ENCODE results near the gene CNPPD1. TPM values are rescaled to one million over a fixed set of nuclear protein-coding genes. Genes with fewer than 3 reads are reported as not detected.

CNPPD1 gene
- total and polyA plus RNA-seq, 2 experiments from 2014 or later = 34.5 to 43.8 TPM

- Histone ChIP-seq H3K9me3 (ENCODE audit: low read depth) (no peaks in the 10 kb centered on the region), H3K4me1 (ENCODE audit: insufficient read depth) (peaks cover 14% of the 10 kb centered on the region), H3F3A (ENCODE audit: insufficient read depth) (peaks cover 5% of the 10 kb centered on the region; the same call in 1 of the 2 replicates), H3K4me3 (no peak overlapping the region), H2AFZ (no peak overlapping the region), H3K36me3 (ENCODE audit: low read depth) (no peaks in the 10 kb centered on the region), H3K79me2 (ENCODE audit: insufficient read depth) (no peaks in the 10 kb centered on the region), H3K27me3 (replicated peaks; ENCODE audit: insufficient read depth) (no peaks in the 10 kb centered on the region), H3K27ac (no peak overlapping the region), H3K9ac (no peak overlapping the region), H3K9me2 (ENCODE audit: insufficient read depth) (no peaks in the 10 kb centered on the region), H3K4me2 (ENCODE audit: unreplicated experiment) (no peak overlapping the region), H4K20me1 (ENCODE audit: insufficient read depth) (no peaks in the 10 kb centered on the region)
- TF ChIP-seq EZH2phosphoT487 (IDR thresholded peaks at IDR 0.05; ENCODE audit: insufficient read depth, low read depth) = no peak
- no peak for TF ChIP-seq EZH2 (IDR thresholded peaks at IDR 0.05; ENCODE audit: insufficient read depth, poor library complexity, severe bottlenecking)
- DNase-seq = no peak
- in situ Hi-C loops (cut with MboI) = loop anchor here (10.0 kb wide), 1 partner anchor 142 kb away; the partner anchor contains the start of gene PTPRN
- WGBS, 2 experiments (ENCODE audit: low coverage in 1 of 2, low lambda C conversion rate in 2 of 2, missing lambda C conversion rate in 2 of 2) = 89 to 92% methylated on average over 6 of the region's 6 CpGs
Measured at GRCh38 chr2:219163156-219163555, 13.6 kb downstream of the CNPPD1 start.

- H3K9me2 ChIP-seq (ENCODE audit: insufficient read depth) = no peaks in the 10 kb centered on the region
- peak overlapping the region; percentile 73 for H2AFZ ChIP-seq
- no peaks in the 10 kb centered on the region for H3K79me2 ChIP-seq (ENCODE audit: insufficient read depth)
- peak overlapping the region; percentile 74; the same call in 1 of the 2 replicates for H3K27ac ChIP-seq
- peaks cover 5% of the 10 kb centered on the region; the same call in 1 of the 2 replicates for H3F3A ChIP-seq (ENCODE audit: insufficient read depth)
- DNase-seq = no peak
- peak overlapping the region; percentile 72 for H3K4me3 ChIP-seq
- TF ChIP-seq EZH2phosphoT487 (IDR thresholded peaks at IDR 0.05; ENCODE audit: insufficient read depth, low read depth) (no peak), EZH2 (IDR thresholded peaks at IDR 0.05; ENCODE audit: insufficient read depth, poor library complexity, severe bottlenecking) (no peak)
- H3K9ac ChIP-seq = peak overlapping the region; percentile 77
- peak overlapping the region; percentile 90 for H3K4me2 ChIP-seq (ENCODE audit: unreplicated experiment)
- no peaks in the 10 kb centered on the region for H3K27me3 ChIP-seq (replicated peaks; ENCODE audit: insufficient read depth)
- no peaks in the 10 kb centered on the region for H3K36me3 ChIP-seq (ENCODE audit: low read depth)
- 59 to 62% methylated on average over 4 of the region's 4 CpGs for WGBS, 2 experiments (ENCODE audit: low coverage in 1 of 2, low lambda C conversion rate in 2 of 2, missing lambda C conversion rate in 2 of 2)
- in situ Hi-C loops (cut with MboI) = loop anchor here (10.0 kb wide), 1 partner anchor 144 kb away; the partner anchor contains the start of gene PTPRN
- no peaks in the 10 kb centered on the region for H3K9me3 ChIP-seq (ENCODE audit: low read depth)
- peaks cover 14% of the 10 kb centered on the region for H3K4me1 ChIP-seq (ENCODE audit: insufficient read depth)
- no peaks in the 10 kb centered on the region for H4K20me1 ChIP-seq (ENCODE audit: insufficient read depth)
Measured at GRCh38 chr2:219161097-219161496, 15.6 kb downstream of the CNPPD1 start.

- in situ Hi-C loops (cut with MboI) = loop anchor here (10.0 kb wide), 1 partner anchor 144 kb away; the partner anchor contains the start of gene PTPRN
- Histone ChIP-seq H3K4me3 (peak within 1 kb of the TSS; percentile 72), H4K20me1 (ENCODE audit: insufficient read depth) (no peaks in the 10 kb centered on the region), H3K4me2 (ENCODE audit: unreplicated experiment) (peak within 1 kb of the TSS; percentile 90), H3K9ac (peak within 1 kb of the TSS; percentile 77), H3K27ac (peak within 1 kb of the TSS; percentile 74), H3K27me3 (replicated peaks; ENCODE audit: insufficient read depth) (no peaks in the 10 kb centered on the region), H3K9me2 (ENCODE audit: insufficient read depth) (no peaks in the 10 kb centered on the region), H3K36me3 (ENCODE audit: low read depth) (no peaks in the 10 kb centered on the region), H3K9me3 (ENCODE audit: low read depth) (no peaks in the 10 kb centered on the region), H2AFZ (peak within 1 kb of the TSS; percentile 73), H3K79me2 (ENCODE audit: insufficient read depth) (no peaks in the 10 kb centered on the region), H3K4me1 (ENCODE audit: insufficient read depth) (peaks cover 14% of the 10 kb centered on the region), H3F3A (ENCODE audit: insufficient read depth) (peaks cover 5% of the 10 kb centered on the region; the same call in 1 of the 2 replicates)
- 0 to 1% methylated on average over 49 to 60 of the region's 70 CpGs for WGBS, 2 experiments (ENCODE audit: low coverage in 1 of 2, low lambda C conversion rate in 2 of 2, missing lambda C conversion rate in 2 of 2)
- no peak for TF ChIP-seq EZH2phosphoT487 (IDR thresholded peaks at IDR 0.05; ENCODE audit: insufficient read depth, low read depth)
- no peak for TF ChIP-seq EZH2 (IDR thresholded peaks at IDR 0.05; ENCODE audit: insufficient read depth, poor library complexity, severe bottlenecking)
- peak; percentile 95 for DNase-seq
Measured at GRCh38 chr2:219160186-219161017, 16.3 kb downstream of the CNPPD1 start, which contains the start of gene NHEJ1. Gene NHEJ1 (minus strand): TSS chr2:219160815. CDS start chr2:219158362, 2,453 bp downstream.

GRCh38 chr2:219159771-219160185 is 16.9 kb downstream of the CNPPD1 start:
- no peaks in the 10 kb centered on the region for H4K20me1 ChIP-seq (ENCODE audit: insufficient read depth)
- no peaks in the 10 kb centered on the region for H3K9me3 ChIP-seq (ENCODE audit: low read depth)
- peak overlapping the region; percentile 77 for H3K9ac ChIP-seq
- H3K27ac ChIP-seq = no peak overlapping the region
- 2% methylated on average over 18 of the region's 18 CpGs for WGBS, 2 experiments (ENCODE audit: low coverage in 1 of 2, low lambda C conversion rate in 2 of 2, missing lambda C conversion rate in 2 of 2)
- H3K9me2 ChIP-seq (ENCODE audit: insufficient read depth) = no peaks in the 10 kb centered on the region
- peak overlapping the region; percentile 73 for H2AFZ ChIP-seq
- H3K4me2 ChIP-seq (ENCODE audit: unreplicated experiment) = peak overlapping the region; percentile 90
- peaks cover 14% of the 10 kb centered on the region for H3K4me1 ChIP-seq (ENCODE audit: insufficient read depth)
- no peaks in the 10 kb centered on the region for H3K27me3 ChIP-seq (replicated peaks; ENCODE audit: insufficient read depth)
- H3K36me3 ChIP-seq (ENCODE audit: low read depth) = no peaks in the 10 kb centered on the region
- H3F3A ChIP-seq (ENCODE audit: insufficient read depth) = peaks cover 5% of the 10 kb centered on the region; the same call in 1 of the 2 replicates
- H3K4me3 ChIP-seq = peak overlapping the region; percentile 72
- no peaks in the 10 kb centered on the region for H3K79me2 ChIP-seq (ENCODE audit: insufficient read depth)
- no peak for DNase-seq
- TF ChIP-seq EZH2 (IDR thresholded peaks at IDR 0.05; ENCODE audit: insufficient read depth, poor library complexity, severe bottlenecking) = no peak
- TF ChIP-seq EZH2phosphoT487 (IDR thresholded peaks at IDR 0.05; ENCODE audit: insufficient read depth, low read depth) = no peak
- in situ Hi-C loops (cut with MboI) = loop anchor here (10.0 kb wide), 1 partner anchor 145 kb away; the partner anchor contains the start of gene PTPRN
